VCaP (cell line): Measurements from ENCODE around the gene CD48.

Source experiments
- H3K27ac ChIP-seq: fragments of 450-650 bp; 2 replicates; pipeline ENCODE4 v1.5.1; 2017
- CTCF ChIP-seq: fragments of 450-650 bp; conservative IDR thresholded peaks from 2 replicates; pipeline ENCODE4 v1.5.1; 2017; ENCODE audit warnings: mild to moderate bottlenecking, moderate library complexity

The CD48 gene

GRCh38 chr1:160639652-160640051 lies 72.0 kb downstream of the CD48 start:
- H3K27ac ChIP-seq = no peak overlapping the region
- TF ChIP-seq CTCF = no peak

GRCh38 chr1:160638926-160639325 lies 72.7 kb downstream of the CD48 start:
- no peak overlapping the region for H3K27ac ChIP-seq
- no peak for TF ChIP-seq CTCF

GRCh38 chr1:160638540-160638857 lies 73.1 kb downstream of the CD48 start:
- TF ChIP-seq CTCF = no peak
- H3K27ac ChIP-seq = no peak overlapping the region

DNA sequence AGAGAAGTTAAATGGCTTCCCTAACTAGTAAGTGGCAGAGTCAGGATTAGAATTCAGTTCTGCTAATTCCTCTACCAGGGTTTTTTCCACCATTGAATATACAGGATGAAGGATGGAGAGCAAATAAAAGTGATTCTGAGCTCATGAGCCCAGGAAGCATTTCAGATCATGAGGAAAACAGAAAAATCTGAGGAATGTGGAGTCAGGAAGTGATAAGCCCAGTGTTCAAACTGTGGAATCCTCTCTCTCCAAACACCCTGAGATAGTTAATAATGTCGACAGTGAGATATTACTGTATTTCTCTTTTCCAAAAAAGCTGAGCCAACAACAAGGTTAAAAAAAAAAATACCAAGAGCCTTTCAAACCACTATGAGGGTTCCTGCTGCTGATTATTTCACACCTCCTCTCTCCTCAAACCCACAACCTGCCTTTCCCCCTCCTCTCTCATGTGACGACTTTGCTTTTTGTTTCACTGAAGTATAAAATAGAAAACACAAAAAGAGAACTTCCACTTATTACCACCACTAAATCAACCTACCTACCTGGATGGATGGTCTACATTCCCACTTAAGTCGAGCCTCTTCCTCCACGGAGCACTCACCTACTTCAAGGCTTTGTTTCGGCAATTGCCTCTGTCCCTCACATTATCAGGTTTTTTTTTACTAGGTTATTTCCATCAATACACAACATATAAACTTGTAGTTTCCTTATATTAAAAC lies 73.6 kb downstream of the CD48 start:
- no peak for TF ChIP-seq CTCF

DNA sequence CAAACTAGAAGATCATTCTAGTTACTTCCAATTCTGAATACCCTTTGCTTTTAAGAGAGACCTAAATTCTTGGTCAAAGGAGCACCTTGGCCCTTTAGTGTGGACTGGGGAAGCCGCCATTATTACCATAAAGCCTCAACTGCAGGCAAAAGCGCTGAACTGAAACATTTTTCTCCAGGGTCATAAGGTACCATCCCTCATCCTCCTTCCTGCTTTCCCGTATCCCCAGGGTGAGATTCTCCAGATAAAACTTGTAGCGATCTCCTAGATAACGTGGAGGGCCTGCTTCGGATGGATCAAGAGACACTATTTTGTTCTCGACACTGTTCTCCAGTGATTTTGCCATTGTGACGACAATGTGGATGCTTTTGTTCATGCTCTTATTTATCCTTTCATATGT lies 74.6 kb downstream of the CD48 start:
- no peak overlapping the region for H3K27ac ChIP-seq
- no peak for TF ChIP-seq CTCF

More for the DNA sequence above, 73.6 kb downstream of the CD48 start:
- no peak overlapping the region for H3K27ac ChIP-seq

DNA sequence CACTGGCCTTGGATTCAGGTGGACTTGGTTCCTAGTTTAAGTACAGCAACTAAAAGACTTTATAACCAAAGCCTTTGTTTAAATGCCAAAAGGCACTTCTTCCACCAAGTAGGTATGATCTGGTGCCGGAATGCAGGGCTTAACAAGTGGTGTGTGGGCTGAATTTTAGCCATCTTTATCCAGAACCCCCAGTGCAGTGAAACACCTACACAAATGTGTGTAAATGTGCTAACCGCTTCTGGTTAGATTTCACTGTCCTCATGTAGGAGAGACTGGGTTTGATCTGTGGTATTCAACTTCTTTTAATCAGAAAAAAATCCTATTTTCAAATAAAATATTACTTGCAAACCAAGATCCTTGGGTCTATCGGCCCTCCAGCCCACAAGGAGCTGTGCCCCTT lies 75.1 kb downstream of the CD48 start:
- H3K27ac ChIP-seq = no peak overlapping the region
- TF ChIP-seq CTCF = no peak

GRCh38 chr1:160636076-160636475 lies 75.5 kb downstream of the CD48 start:
- no peak for TF ChIP-seq CTCF
- no peak overlapping the region for H3K27ac ChIP-seq
